GM21515 (cell line): ENCODE measurements around the gene CSTF1.

Experiments used
- ATAC-seq: cut with Tn5 transposase; IDR thresholded peaks from one replicate; pipeline ENCODE4 v1.9.1; 2021; ENCODE audit not compliant: unreplicated experiment

CSTF1 gene

DNA sequence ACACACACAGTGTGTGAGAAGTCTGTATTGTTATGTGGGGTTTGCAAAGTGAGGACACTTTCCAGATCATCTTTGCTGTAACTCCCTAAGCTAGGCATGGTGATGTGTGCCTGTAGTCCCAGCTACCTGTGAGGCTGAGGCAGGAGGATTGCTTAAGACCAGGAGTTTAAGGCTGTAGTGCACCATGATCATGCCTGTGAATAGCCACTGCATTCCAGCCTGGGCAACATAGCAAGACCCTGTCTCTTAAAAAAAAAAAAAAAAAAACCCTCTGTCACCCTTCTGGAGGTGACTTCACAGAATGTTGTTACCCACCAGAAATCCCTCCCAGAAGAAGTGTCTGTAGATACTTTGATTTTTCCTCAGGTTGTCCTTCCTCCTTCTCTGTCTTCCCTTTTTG, 34.5 kb downstream of the CSTF1 start:
- ATAC-seq, result no peak

- ATAC-seq, result no peak
Measured at GRCh38 chr20:56427797-56428196, 35.4 kb downstream of the CSTF1 start.

- no peak for ATAC-seq
Measured at GRCh38 chr20:56428410-56428809, 36.0 kb downstream of the CSTF1 start.

- ATAC-seq, result no peak
Measured at GRCh38 chr20:56428881-56429280, 36.4 kb downstream of the CSTF1 start.

DNA sequence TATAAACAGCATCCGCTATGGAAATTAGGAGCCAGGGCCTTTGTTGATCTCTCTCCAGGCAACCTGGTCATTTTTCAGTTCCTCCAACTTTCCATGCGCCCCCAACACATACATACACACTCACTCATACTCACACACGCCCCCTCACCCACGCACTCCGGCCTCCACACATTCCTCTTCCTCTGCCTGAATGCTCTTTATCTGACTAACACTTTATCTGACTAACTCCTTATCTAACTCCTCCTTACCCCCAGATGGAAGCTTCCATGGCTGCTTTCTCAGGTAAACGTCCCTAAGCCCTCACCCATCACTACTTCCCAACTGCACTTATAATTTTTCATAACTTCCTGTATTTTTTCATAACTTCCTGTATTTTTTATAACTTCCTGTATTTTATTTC, 37.1 kb downstream of the CSTF1 start:
- no peak for ATAC-seq

DNA sequence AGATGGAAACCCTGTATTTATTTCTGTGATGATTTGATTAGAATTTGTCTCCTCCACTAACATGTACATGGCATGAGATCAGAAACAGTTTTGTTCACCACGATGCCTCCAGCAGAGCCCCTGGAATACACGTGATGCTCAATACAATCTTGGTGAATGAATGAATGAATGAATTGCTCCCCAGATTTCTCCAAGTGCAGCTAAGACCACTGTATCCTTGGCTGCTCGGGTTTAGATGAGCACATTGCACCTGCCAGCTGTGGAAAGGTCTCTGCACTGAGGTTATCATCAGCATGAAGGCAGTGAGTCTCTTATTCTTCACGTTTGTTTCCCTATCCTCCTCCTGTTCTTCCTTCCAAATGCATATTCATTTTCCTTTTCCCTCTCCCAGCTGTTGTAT, 37.5 kb downstream of the CSTF1 start:
- ATAC-seq, result no peak

DNA sequence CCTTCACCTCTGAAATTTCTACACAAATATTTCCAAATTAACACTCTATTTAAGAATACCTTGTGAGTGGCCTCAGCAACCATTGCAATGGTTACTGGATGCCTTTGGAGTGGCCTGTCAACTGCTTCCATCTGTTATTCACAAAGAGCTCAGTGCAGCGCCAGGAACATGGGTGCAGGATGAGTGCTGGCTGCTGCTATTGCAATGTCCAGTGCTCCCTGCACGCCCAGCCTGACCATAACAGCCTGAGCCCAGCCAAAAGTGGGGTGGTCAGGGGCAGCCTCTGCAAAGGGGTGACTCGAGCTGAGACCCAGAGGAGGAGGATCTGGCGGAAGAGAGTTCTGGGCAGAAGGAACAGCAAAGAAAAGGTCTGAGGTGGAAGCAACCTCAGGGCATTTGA, 38.0 kb downstream of the CSTF1 start:
- ATAC-seq, result no peak

GRCh38 chr20:56430957-56431356, 38.5 kb downstream of the CSTF1 start:
- no peak for ATAC-seq

DNA sequence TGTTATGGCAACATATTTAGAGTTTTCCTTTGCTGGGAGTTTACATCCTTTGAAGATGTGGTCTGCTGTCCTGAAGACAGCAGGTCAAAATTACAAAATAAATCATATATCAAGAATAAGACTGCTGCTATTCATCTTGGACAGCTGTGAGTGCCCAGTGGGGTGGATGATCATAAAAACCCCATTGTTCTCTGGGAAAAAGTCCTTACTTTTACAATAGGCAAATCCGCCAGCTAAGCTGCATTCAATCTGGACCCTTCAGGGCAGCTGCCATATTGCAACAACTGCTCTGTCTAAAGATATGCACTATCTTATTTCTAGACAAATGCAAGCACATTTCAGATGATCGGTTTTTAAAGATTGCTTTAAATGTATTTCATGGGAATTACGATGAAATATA, 39.0 kb downstream of the CSTF1 start:
- ATAC-seq, result no peak

DNA sequence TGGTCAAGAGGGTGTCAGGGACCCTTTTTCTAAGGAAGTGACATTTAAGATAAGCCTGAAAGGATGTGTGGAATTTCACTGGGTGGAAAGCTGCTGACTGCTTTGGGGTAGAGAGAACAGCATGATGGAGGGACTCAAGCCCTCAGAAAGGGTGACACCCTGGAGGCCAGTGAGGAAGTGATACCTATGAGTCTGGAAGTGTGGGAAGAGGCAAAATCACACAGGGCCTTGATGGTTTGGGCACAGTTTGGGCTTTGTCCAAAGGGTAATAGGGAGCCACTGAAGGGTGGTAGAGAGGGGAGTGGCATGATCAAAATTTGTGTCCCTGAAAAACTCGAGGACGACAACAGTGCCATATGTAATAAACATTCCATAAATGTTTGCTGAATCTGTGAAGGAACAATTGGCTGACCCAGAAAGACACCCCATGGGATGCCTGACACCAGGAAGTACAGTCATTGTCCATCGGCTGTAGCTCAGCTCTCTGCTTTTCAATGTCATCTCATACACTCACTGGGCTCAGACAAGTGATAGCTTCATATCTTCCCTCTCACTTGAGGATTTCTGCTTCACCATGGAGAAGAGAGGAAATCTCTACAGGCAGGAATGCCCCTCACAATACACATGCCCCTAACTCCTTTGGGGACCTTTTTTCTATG, 40.9 kb downstream of the CSTF1 start:
- no peak for ATAC-seq

DNA sequence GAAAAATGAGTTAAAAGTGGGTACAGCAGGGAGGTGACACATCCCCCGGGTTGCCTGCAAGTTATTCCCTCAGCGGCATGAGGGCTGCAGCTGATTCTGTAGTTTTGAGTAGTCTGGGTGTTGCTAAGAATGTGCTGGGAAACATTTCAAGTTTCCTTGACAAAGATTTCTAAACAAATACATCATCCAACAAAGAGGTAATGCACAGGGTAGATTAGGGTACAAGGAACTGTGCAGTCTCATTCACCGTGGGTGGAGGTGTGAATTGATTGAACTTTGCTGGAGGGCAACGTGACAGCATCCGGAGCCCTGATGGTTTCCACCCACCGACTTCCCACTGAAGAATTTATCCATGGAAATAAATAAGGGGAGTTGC, 41.4 kb downstream of the CSTF1 start:
- no peak for ATAC-seq

DNA sequence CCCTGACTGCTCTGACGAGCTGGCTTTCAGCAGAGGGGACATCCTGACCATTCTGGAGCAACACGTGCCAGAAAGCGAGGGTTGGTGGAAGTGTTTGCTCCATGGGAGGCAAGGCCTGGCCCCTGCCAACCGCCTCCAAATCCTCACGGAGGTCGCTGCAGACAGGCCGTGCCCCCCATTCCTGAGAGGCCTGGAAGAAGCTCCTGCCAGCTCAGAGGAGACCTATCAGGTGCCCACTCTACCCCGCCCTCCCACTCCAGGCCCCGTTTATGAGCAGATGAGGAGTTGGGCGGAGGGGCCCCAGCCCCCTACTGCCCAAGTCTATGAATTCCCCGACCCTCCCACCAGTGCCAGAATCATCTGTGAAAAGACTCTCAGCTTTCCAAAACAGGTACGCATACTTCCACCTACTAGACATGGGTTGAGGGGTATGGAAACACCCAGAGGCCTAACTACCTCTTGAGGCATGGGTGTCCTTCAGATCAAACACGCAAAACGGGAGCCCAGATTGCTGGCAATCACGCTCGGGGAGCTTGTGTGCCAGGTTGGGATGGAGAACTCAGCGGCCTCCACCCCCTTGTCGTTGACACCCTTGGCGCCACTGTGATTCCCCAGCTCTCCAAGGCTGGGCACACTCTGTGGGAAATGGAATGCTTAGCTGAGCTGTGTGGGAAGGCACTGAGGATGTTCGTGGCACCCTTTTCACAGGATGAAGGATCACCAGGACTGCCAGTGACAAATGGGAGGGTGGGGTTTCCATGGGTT, 44.9 kb downstream of the CSTF1 start:
- ATAC-seq, result no peak

DNA sequence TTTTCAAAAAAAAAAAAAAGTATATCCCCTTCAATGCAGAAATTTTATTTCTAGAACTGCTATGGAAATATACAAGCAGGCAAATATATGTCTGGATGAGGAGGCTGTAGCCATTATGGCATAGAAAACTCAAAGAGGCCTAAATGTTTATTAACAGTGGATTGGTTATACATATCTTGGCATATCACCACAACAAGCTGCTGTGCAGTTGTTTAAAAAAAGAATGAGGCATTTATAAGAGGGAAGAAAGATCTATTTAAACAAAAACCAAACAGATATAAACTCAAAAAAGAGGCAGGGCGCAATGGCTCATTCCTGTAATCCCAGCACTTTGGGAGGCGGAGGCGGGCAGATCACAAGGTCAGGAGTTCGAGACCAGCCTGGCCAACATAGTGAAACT, 45.8 kb downstream of the CSTF1 start:
- ATAC-seq, result no peak

DNA sequence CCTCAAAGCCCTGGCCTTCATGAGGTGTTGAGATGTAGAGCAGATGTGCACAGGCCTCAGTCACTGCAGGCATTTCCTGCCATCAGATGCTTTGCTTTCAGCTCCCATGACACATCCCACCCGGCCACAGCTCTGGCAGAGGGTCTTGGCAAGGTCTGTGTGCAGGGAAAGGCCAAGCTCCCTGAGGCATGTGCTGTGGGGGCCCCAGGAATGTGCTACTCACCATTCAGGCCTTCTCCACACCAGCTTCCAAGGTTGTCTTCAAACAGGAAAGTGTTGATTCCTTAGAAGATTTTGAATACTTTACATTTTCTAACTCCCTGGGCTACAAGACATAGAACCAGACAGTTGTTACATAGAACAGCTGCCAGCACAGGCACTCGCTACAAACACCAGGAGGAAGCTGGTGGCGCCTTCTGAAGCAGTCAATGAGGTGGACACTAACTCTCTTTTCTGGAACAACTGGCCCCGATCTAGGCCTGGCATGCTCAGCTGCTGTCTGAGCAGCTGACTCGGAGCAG, 47.4 kb downstream of the CSTF1 start:
- ATAC-seq, result no peak

- ATAC-seq, result peak; percentile 79
Measured at GRCh38 chr20:56440346-56441007, 48.0 kb downstream of the CSTF1 start.

GRCh38 chr20:56442389-56443365, 50.2 kb downstream of the CSTF1 start:
- no peak for ATAC-seq

GRCh38 chr20:56443654-56444540, 51.5 kb downstream of the CSTF1 start:
- no peak for ATAC-seq

GRCh38 chr20:56445130-56445529, 52.7 kb downstream of the CSTF1 start:
- no peak for ATAC-seq

- no peak for ATAC-seq
Measured at GRCh38 chr20:56445540-56445939, 53.1 kb downstream of the CSTF1 start.

DNA sequence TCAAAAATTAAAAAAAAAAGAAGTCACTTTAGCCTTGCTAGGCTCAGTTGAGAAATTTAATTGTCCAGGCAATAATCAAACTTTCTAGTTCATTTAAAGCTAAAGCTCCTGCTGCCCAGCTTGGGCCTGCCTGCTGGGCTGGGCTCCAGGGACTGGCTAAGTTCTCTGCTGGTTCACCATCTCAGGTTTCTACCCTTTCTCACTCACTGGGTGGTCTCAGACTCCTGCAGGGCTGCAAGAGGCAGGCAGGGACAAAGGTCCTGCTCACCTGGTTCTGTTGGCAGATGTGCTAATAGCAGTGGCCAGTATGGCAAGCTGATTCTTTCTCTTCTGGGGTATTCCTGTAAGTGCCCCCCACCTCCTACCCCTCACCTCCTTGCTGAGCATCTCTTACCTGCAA, 54.8 kb downstream of the CSTF1 start:
- ATAC-seq, result no peak
